GM04504 (cell line): ENCODE data around the gene SPINK4.

ENCODE experiments used
- DNase-seq: peaks from one replicate; pipeline ENCODE4 v3.0.0-alpha.2; 2012; ENCODE audit warnings: low read depth

The SPINK4 gene

DNA sequence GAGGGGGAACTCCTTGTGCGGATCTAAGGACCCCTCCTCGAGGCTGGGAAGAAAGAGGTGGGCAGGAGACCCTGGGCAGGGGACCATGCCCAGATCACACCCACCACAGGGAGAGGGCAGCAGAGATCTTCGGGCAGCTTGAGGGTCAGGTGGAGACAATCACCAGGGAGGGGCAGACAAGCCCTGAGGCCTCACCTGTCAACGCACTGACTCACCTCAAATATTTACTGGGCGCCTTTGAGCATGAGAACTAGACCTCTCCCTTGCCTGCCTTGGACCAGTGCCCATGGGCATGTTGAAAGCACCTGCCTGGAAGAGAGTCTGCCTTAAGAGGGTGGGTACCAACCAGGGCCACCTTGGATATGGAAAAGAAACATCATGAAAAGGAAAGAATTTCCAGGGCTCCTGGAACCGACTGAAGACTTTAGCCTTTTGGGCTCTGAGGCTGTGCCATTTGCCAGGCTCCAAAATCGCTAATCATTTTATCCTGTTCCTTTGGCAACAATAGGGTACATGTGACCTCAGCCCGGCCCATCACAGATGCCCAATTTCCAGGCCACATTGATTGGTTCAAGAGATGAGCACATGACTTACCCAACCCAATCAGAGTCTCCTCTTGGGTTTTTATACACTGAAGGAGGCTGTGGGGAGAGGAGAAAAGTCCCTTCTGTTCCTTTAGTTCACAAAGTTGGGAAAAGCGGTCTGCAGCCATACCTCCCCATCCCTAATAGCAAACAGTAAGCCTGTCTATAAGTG, 10.4 kb upstream of the SPINK4 start:
- DNase-seq, result no peak

DNA sequence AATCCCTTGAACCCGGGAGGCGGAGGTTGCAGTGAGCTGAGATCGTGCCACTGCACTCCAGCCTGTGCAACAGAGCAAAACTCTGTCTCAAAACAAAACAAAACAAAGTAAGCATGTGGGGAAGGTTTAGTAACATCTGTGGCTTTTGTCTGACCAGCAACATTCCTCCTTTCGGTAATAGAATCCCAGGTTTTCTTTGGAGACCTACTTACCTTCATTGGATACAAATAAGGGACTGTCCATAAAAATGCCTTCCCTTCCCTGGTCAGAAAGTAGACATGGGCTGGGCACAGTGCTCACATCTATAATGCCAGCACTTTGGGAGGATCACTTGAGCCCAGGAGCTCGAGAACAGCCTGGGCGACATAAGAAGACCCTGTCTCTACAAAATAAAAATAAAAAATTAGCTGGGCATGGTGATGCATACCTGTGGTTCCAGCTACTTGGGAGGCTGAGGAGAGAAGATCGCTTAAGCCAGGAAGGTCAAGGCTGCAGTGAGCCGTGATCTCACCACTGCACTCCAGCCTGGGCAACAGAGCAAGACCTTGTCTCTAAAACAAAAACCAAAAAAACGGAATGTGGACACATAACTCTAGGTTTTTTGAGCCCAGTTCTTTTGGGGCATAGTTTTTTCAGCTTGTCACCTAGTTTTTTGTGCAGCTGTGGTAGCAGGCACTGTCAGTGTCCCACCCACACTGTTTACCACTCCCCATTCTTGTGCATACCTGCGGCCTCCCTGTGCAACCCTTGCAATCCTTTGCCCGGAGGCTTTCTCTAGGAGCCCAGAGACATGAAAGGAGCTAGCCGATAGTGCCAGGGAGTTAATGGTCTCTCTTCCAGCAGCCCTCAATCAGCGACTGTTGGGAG, 9.0 kb upstream of the SPINK4 start:
- no peak for DNase-seq

GRCh38 chr9:33231623-33231942, 8.4 kb upstream of the SPINK4 start:
- DNase-seq, result no peak

GRCh38 chr9:33232815-33233214, 7.2 kb upstream of the SPINK4 start:
- DNase-seq, result no peak

DNA sequence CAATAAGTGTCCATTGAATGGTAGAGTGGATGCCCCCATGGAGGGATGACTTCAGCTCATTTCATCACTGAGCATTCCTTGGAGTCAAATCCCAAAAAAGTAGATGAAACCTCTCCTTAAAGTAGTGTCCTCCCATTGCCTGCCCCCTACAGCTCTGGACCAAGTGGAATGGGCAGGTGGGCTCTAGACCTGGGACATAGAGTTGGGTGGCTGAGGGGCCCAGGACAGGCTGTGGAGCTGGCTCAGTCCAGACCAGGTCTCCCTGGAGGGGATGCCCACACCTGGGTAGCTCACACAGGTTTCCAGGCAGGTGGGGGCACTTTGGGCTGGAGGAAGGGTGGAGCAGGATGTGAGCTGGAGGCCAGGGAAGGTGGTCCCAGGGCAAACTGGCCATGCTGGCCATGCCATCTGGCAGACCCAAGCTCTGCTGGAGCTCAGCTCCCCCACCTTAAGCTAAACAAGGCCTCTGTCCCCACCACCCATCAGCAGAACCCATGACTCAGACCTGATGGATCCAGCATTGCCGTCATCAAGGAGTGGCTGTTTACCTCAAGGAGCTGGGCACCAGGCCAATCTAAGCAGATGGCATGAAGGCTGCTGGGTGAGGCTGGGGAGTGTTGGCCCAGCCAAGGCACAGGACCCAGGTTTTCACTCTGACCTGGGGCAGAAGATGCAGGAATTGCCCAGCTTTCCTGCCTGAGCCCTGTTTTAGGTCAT, 6.2 kb upstream of the SPINK4 start:
- DNase-seq, result peak; percentile 61

DNA sequence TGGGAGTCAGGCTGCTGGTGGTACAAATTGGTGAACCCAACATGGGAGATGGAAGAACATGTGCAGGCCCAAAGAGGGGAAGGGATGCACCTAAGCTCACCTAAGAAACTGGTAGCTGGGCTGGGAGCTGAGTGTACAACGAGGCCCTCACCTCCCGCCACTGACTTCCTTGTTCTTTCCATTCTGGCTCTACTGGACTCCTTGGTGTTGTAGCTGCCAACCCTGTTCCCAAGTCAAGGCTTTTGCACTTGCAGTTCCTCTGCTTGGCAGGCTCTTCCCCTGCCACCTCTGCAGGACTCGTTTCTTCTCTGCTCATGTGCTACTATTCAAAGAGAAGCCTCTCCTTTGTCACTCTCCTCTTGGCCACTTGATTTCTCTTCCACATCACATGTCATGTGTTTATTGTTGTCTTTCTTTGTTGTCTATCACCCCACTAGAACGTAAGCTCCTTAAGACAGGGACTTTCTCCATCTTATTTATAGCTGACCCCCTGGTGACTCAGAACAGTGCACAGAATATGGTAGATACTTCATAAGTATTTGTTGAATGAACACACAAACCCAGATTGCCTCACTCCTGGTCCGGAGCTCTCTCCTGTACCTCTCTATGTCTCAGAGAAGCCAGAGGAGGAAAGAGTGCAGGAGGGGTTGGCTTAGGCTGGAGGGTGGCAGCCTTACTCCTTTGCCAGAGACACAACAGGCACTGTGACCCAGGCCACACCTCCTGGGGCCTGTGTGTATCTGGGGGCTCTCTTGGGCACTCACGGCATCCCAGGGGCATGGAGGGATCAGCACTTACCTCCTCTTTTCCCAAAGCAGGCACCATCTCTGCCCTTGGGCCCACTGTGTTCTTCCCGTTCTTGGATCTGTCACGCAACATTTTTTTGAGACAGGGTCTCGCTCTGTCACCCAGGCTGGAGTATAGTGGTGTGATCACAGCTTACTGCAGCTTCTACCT, 5.2 kb upstream of the SPINK4 start:
- no peak for DNase-seq

GRCh38 chr9:33236571-33236970, 3.4 kb upstream of the SPINK4 start:
- DNase-seq, result no peak

DNA sequence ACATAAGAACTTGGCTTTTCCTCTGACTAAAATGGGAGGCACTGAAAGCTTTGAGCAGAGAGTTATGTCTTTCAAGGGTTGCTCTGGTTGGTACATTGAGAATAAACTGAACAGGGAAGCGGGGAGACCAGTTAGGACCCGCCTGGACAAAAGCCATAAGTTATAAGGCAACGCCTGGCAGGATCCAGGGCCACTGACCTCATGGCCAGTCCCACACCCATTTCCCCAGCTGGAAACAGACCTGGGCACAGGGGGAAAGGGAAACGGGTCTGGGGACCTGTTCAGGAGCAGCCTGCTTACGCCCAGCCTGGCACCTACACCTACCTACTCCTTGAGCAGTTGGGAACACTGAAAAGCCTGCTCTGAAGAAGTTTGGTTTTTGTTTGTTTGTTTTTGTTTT, 1.3 kb downstream of the SPINK4 start:
- no peak for DNase-seq

DNA sequence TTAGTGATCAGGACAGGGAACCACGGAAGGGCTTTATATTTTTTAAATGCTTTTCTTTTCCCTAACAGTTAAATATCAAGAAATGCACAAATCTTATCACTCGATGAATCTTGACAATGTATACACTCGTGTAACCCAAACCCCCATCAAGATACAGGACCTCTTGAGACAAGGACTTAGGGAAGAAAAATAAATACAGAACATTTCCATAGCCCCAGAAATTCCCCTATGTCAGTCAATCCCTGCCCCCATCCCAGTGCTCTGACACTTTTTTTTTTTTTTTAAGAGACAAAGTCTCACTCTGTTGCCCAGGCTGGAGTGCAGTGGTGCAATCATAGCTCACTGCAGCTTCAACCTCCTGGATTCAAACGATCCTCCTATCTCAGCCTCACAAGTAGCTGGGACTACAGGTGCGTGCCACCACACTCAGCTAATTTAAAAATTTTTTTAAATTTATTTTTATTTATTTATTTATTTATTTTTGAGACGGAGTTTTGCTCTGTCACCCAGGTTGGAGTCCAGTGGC, 2.7 kb downstream of the SPINK4 start:
- DNase-seq, result no peak

- DNase-seq, result no peak
Measured at GRCh38 chr9:33244137-33244784, 4.3 kb downstream of the SPINK4 start.

DNA sequence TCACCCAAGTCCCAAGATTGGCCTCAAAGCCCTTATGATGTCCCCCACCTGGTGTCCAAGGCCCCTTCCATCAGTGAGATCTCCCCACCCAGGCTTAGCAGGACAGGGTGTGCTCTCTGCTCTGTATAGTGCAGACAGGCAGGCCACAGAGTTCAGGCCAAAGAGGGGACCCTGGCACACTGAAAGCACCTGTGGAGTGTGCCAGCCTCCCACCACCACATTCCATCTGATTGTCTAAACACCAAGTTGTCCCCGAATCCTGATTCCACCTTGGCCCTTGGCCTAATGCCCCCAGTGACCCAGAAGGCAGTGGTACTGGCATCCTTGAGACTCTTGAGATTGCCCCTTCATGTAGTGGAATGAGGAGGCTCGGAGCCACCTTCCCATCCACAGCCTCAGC, 5.4 kb downstream of the SPINK4 start:
- DNase-seq, result no peak

DNA sequence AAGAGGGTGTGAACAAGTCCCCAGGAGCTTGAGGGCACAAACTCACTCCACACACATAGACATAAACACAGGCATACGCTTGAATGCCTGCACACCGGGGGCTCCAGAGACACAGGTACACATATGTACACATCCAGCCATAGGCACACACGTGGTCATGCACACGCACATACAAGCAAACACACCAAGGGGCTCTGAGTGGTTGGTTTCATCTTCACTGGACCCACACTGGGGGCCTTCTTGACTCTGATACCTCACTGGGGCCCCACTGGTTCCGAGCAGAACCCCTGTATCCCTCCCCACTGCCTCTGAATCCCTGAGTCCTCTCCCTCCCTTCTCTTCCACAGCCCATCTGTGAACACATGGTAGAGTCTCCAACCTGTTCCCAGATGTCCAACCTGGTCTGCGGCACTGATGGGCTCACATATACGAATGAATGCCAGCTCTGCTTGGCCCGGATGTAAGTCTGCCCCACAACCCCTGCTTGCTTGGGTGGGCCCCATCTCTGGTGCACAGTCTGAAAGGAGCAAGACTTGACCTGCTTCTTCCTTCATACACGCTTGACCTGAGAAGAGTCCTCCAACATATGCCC, 6.4 kb downstream of the SPINK4 start:
- no peak for DNase-seq

- DNase-seq, result no peak
Measured at GRCh38 chr9:33248606-33249005, 8.6 kb downstream of the SPINK4 start.

DNA sequence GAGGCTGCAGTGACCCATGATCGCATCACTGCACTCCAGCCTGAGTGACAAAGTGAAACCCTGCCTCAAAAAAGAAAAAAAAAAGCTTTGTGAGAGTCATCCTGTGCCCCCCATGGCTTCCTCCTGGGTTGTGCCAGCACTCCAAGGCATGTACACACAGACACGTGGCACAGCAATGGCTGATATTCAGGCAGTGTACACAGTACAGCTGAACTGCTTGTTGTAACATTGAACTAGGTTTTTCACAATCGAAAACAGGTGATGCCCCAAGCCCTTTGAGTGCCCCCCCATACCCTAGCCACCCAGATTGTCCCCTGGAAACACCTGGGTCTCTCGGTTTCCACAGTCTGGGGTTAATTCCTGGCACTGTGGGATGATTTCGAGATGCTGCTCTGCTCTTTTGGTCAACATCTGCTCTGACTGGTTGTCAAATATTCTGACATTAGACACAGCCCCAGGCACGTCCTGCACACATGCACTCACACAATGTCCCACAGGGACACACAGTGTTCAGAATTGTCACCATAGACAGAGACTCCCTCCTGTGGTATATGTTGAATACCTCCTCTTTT, 9.2 kb downstream of the SPINK4 start:
- DNase-seq, result no peak

GRCh38 chr9:33249983-33250382, 10.0 kb downstream of the SPINK4 start:
- no peak for DNase-seq

- DNase-seq, result peak; percentile 50
Measured at GRCh38 chr9:33250458-33250995, 10.6 kb downstream of the SPINK4 start.

GRCh38 chr9:33254211-33254610, 14.2 kb downstream of the SPINK4 start:
- DNase-seq, result no peak

- no peak for DNase-seq
Measured at GRCh38 chr9:33255014-33255413, 15.0 kb downstream of the SPINK4 start.

DNA sequence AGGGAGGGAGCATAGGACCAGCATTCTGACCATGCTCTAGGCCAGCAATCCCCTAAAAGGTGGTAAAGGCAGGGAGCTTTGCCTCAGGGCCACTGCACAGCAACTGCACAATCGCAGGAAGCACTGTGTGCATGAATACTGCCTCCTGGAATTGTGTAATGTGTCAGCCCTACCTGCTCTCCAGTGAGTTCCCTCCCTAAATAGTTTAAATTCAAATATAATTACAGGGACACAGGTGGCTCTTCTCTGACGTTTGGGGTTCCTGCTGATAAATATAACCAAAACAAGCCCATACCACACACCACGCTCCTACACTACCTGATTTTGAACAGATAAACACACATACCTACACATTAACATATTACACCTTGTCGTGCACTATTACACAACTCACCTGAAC, 15.5 kb downstream of the SPINK4 start:
- DNase-seq, result no peak

- DNase-seq, result no peak
Measured at GRCh38 chr9:33256236-33256635, 16.3 kb downstream of the SPINK4 start.
